ENCODE results near the gene FXYD6. TPM values are rescaled to one million over a fixed set of nuclear protein-coding genes. Genes with fewer than 3 reads are reported as not detected.

FXYD6 gene
- total RNA-seq, 1 donor from 2014 or later, result 10.5 TPM

GRCh38 chr11:117789241-117789640 is 87.2 kb downstream of the FXYD6 start:
- Histone ChIP-seq H3K27me3 (ENCODE audit: insufficient read depth, low read length) (peaks cover 29% of the 10 kb centered on the region), H3K4me3 (ENCODE audit: insufficient read depth, low read depth, low read length) (no peak overlapping the region), H3K27ac (ENCODE audit: low read depth, low read length) (no peak overlapping the region), H4K20me1 (ENCODE audit: insufficient read depth, low read length) (no peaks in the 10 kb centered on the region), H3K79me2 (ENCODE audit: insufficient read depth, low read length) (no peaks in the 10 kb centered on the region), H3K4me2 (ENCODE audit: low read length) (no peak overlapping the region), H3K9ac (ENCODE audit: low read length) (no peak overlapping the region), H3K9me3 (ENCODE audit: insufficient read depth, low read depth, low read length) (no peaks in the 10 kb centered on the region), H2AFZ (ENCODE audit: low read depth, low read length) (no peak overlapping the region), H3K36me3 (ENCODE audit: insufficient read depth, low read length) (no peaks in the 10 kb centered on the region), H3K4me1 (ENCODE audit: insufficient read depth, low read length) (no peaks in the 10 kb centered on the region)
- Mint-ChIP-seq H3K27me3 (ENCODE audit: low read depth, unreplicated experiment) (peaks cover 99% of the 10 kb centered on the region), H3K36me3 (ENCODE audit: low read depth, unreplicated experiment) (no peaks in the 10 kb centered on the region), H3K27ac (ENCODE audit: unreplicated experiment) (no peak overlapping the region), H3K9me3 (ENCODE audit: unreplicated experiment) (no peaks in the 10 kb centered on the region), H3K4me1 (ENCODE audit: low read depth, unreplicated experiment) (peaks cover 2% of the 10 kb centered on the region), H3K4me3 (ENCODE audit: unreplicated experiment) (no peak overlapping the region)
- TF ChIP-seq EZH2 (IDR thresholded peaks at IDR 0.05; ENCODE audit: insufficient read depth, low read length) (no peak), CTCF (IDR thresholded peaks at IDR 0.05; ENCODE audit: insufficient read depth, low read depth, low read length) (no peak)
- FAIRE-seq (no peak), DNase-seq (ENCODE audit: low read depth) (no peak)

Other genes starting within 250 kb of the FXYD6 start
- gene DSCAML1, start 79.4 kb downstream of the FXYD6 start, total RNA-seq, result 0.16 TPM in 1 of 2 replicates, not detected in the other
- gene FXYD2, start 51.9 kb downstream of the FXYD6 start, total RNA-seq, result not detected in 2 replicates
- 0.10 and 0.66 TPM in 2 replicates for gene TMPRSS13, start 52.7 kb upstream of the FXYD6 start, total RNA-seq
- 0.12 and 0.73 TPM in 2 replicates for gene IL10RA, start 109.7 kb upstream of the FXYD6 start, total RNA-seq
- not detected in 2 replicates for gene TMPRSS4, start 200.4 kb upstream of the FXYD6 start, total RNA-seq
- not detected in 2 replicates for gene SMIM35, start 210.3 kb upstream of the FXYD6 start, total RNA-seq